Naive B cell (primary cell): ENCODE results near the gene AREL1. TPM values are rescaled to one million over a fixed set of nuclear protein-coding genes. Genes with fewer than 3 reads are reported as not detected.

ENCODE experiments used
- ATAC-seq, 2 donors: fragments of 150-1000 bp; cut with Tn5 transposase; 2 replicates each; pipeline ENCODE4 v1.10.0; 2021; ENCODE audit warnings: low read depth in 2 of 2, mild to moderate bottlenecking in 2 of 2, moderate library complexity in 2 of 2
- DNase-seq: peaks from one replicate; pipeline ENCODE4 v3.0.0; 2022
- H3K27ac Mint-ChIP-seq, 6 donors: one replicate each; pipeline ENCODE4 v1.8.0; 2020 to 2022; ENCODE audit warnings: mild to moderate bottlenecking in 6 of 6, mixed read lengths in 6 of 6, moderate library complexity in 5 of 6, inconsistent platforms in 2 of 6
- H3K27me3 Mint-ChIP-seq, 3 donors: one replicate each; pipeline ENCODE4 v1.8.0; 2021 to 2022; ENCODE audit warnings: mixed read lengths in 3 of 3, mild to moderate bottlenecking in 1 of 3
- H3K36me3 Mint-ChIP-seq, 2 donors: one replicate each; pipeline ENCODE4 v1.8.0; 2020 to 2022; ENCODE audit warnings: mixed read lengths in 2 of 2, inconsistent platforms in 1 of 2, mild to moderate bottlenecking in 1 of 2
- H3K4me1 Mint-ChIP-seq, 3 donors: one replicate each; pipeline ENCODE4 v1.8.0; 2020 to 2022; ENCODE audit warnings: mixed read lengths in 3 of 3, inconsistent platforms in 1 of 3, mild to moderate bottlenecking in 1 of 3, moderate library complexity in 1 of 3
- H3K4me3 Mint-ChIP-seq, 8 donors: one replicate each; pipeline ENCODE4 v1.8.0; 2020 to 2022; ENCODE audit warnings: mild to moderate bottlenecking in 8 of 8, mixed read lengths in 8 of 8, moderate library complexity in 8 of 8, inconsistent platforms in 2 of 8
- H3K9me3 Mint-ChIP-seq, 7 donors: one replicate each; pipeline ENCODE4 v1.8.0; 2020 to 2022; ENCODE audit warnings: mixed read lengths in 7 of 7, mild to moderate bottlenecking in 5 of 7, inconsistent platforms in 2 of 7, moderate library complexity in 1 of 7
- polyA plus RNA-seq, 6 donors: library from polyadenylated mRNA; unstranded; fragments of 300-500 nt; fragmentation: Illumina TruSeq; gene quantifications; one replicate each; pipeline ENCODE4 v1.2.3, GENCODE V29; 2021; ENCODE audit warnings: low read depth in 6 of 6

The AREL1 gene
- polyA plus RNA-seq, 6 donors from 2014 or later, result 8.1 to 16.1 (median 13.6) TPM

GRCh38 chr14:74636424-74637177, 76.3 kb downstream of the AREL1 start:
- Mint-ChIP-seq H3K36me3 (no peaks in the 10 kb centered on the region), H3K27ac (no peak overlapping the region), H3K4me3 (no peak overlapping the region), H3K27me3 (peaks cover 0 to 7% (median 0%) of the 10 kb centered on the region in 3 donors), H3K9me3 (no peaks in the 10 kb centered on the region), H3K4me1 (no peaks in the 10 kb centered on the region)
- ATAC-seq (no peak), DNase-seq (no peak)

- Mint-ChIP-seq H3K4me1 (no peaks in the 10 kb centered on the region), H3K4me3 (no peak overlapping the region), H3K36me3 (no peaks in the 10 kb centered on the region), H3K27ac (peak overlapping the region in 3 of 6 donors; percentile 15 to 70 (median 37)), H3K27me3 (peaks cover 0 to 7% (median under 1%) of the 10 kb centered on the region in 3 donors), H3K9me3 (no peaks in the 10 kb centered on the region)
- ATAC-seq, result no peak
- DNase-seq, result no peak
Measured at GRCh38 chr14:74635847-74636246, 77.0 kb downstream of the AREL1 start.

GRCh38 chr14:74634964-74635363, 77.9 kb downstream of the AREL1 start:
- Mint-ChIP-seq H3K9me3 (no peaks in the 10 kb centered on the region), H3K4me1 (no peaks in the 10 kb centered on the region), H3K27me3 (peaks cover 0 to 5% (median under 1%) of the 10 kb centered on the region in 3 donors), H3K4me3 (no peak overlapping the region), H3K36me3 (no peaks in the 10 kb centered on the region), H3K27ac (no peak overlapping the region)
- DNase-seq, result no peak
- no peak for ATAC-seq

- H3K27ac Mint-ChIP-seq, result no peak overlapping the region
- H3K9me3 Mint-ChIP-seq, result no peaks in the 10 kb centered on the region
- peaks cover 0 to 5% (median 0%) of the 10 kb centered on the region in 3 donors for H3K27me3 Mint-ChIP-seq
- no peaks in the 10 kb centered on the region for H3K4me1 Mint-ChIP-seq
- no peak for ATAC-seq
- no peaks in the 10 kb centered on the region for H3K36me3 Mint-ChIP-seq
- H3K4me3 Mint-ChIP-seq, result no peak overlapping the region
- no peak for DNase-seq
Measured at GRCh38 chr14:74634481-74634880, 78.4 kb downstream of the AREL1 start.

- peak overlapping the region in 2 of 6 donors; percentile 76 to 83 for H3K27ac Mint-ChIP-seq
- H3K27me3 Mint-ChIP-seq, result peaks cover 0 to 5% (median 0%) of the 10 kb centered on the region in 3 donors
- H3K4me1 Mint-ChIP-seq, result peaks cover 4 to 6% (median 5%) of the 10 kb centered on the region in 3 donors
- H3K4me3 Mint-ChIP-seq, result no peak overlapping the region
- no peaks in the 10 kb centered on the region for H3K36me3 Mint-ChIP-seq
- no peaks in the 10 kb centered on the region for H3K9me3 Mint-ChIP-seq
- ATAC-seq (no peak), DNase-seq (no peak)
Measured at GRCh38 chr14:74630881-74631690, 81.8 kb downstream of the AREL1 start.

- H3K4me1 Mint-ChIP-seq, result peaks cover 4 to 6% (median 5%) of the 10 kb centered on the region in 3 donors
- no peak overlapping the region for H3K4me3 Mint-ChIP-seq
- H3K36me3 Mint-ChIP-seq, result peaks cover 0 to 6% of the 10 kb centered on the region in 2 donors
- H3K9me3 Mint-ChIP-seq, result no peaks in the 10 kb centered on the region
- no peak for DNase-seq
- H3K27ac Mint-ChIP-seq, result no peak overlapping the region
- ATAC-seq, result no peak
- H3K27me3 Mint-ChIP-seq, result peaks cover 0 to 11% (median 0%) of the 10 kb centered on the region in 3 donors
Measured at GRCh38 chr14:74628418-74628817, 84.5 kb downstream of the AREL1 start.

GRCh38 chr14:74627076-74627475, 85.8 kb downstream of the AREL1 start:
- peak overlapping the region in 2 of 6 donors; percentile 75 to 76 for H3K27ac Mint-ChIP-seq
- H3K9me3 Mint-ChIP-seq, result no peaks in the 10 kb centered on the region
- peaks cover 4 to 6% (median 5%) of the 10 kb centered on the region in 3 donors for H3K4me1 Mint-ChIP-seq
- H3K36me3 Mint-ChIP-seq, result peaks cover 0 to 6% of the 10 kb centered on the region in 2 donors
- DNase-seq (no peak), ATAC-seq (peak; percentile 21 to 47)
- peaks cover 0 to 11% (median 0%) of the 10 kb centered on the region in 3 donors for H3K27me3 Mint-ChIP-seq
- no peak overlapping the region for H3K4me3 Mint-ChIP-seq

GRCh38 chr14:74622257-74622656, 90.6 kb downstream of the AREL1 start:
- no peak overlapping the region for H3K4me3 Mint-ChIP-seq

GRCh38 chr14:74621556-74621955, 91.3 kb downstream of the AREL1 start:
- H3K4me3 Mint-ChIP-seq, result no peak overlapping the region
- H3K36me3 Mint-ChIP-seq, result peaks cover 0 to 6% of the 10 kb centered on the region in 2 donors
- H3K27ac Mint-ChIP-seq, result no peak overlapping the region
- H3K9me3 Mint-ChIP-seq, result no peaks in the 10 kb centered on the region
- peaks cover 0 to 7% (median 0%) of the 10 kb centered on the region in 3 donors for H3K27me3 Mint-ChIP-seq
- DNase-seq, result no peak
- peaks cover 14 to 24% (median 19%) of the 10 kb centered on the region in 3 donors for H3K4me1 Mint-ChIP-seq
- ATAC-seq, result no peak

More at GRCh38 chr14:74622257-74622656, 90.6 kb downstream of the AREL1 start:
- Mint-ChIP-seq H3K36me3 (peaks cover 0 to 6% of the 10 kb centered on the region in 2 donors), H3K27me3 (peaks cover 0 to 6% (median 0%) of the 10 kb centered on the region in 3 donors), H3K4me1 (peaks cover 18 to 26% (median 23%) of the 10 kb centered on the region in 3 donors), H3K9me3 (no peaks in the 10 kb centered on the region), H3K27ac (peak overlapping the region in 1 of 6 donors; percentile 54)
- ATAC-seq (no peak), DNase-seq (no peak)

GRCh38 chr14:74620923-74621322, 92.0 kb downstream of the AREL1 start:
- Mint-ChIP-seq H3K27ac (no peak overlapping the region), H3K9me3 (no peaks in the 10 kb centered on the region), H3K4me3 (no peak overlapping the region), H3K4me1 (peaks cover 20 to 29% (median 25%) of the 10 kb centered on the region in 3 donors), H3K27me3 (peaks cover 0 to 13% (median 4%) of the 10 kb centered on the region in 3 donors), H3K36me3 (peaks cover 0 to 6% of the 10 kb centered on the region in 2 donors)
- ATAC-seq, result no peak
- DNase-seq, result no peak

- peak overlapping the region in 1 of 8 donors; percentile 5 for H3K4me3 Mint-ChIP-seq
- peaks cover 0 to 17% (median 8%) of the 10 kb centered on the region in 3 donors for H3K27me3 Mint-ChIP-seq
- H3K27ac Mint-ChIP-seq, result peak overlapping the region in 3 of 6 donors; percentile 18 to 72 (median 42)
- no peaks in the 10 kb centered on the region for H3K9me3 Mint-ChIP-seq
- peaks cover 24 to 33% (median 29%) of the 10 kb centered on the region in 3 donors for H3K4me1 Mint-ChIP-seq
- ATAC-seq, result no peak
- DNase-seq, result no peak
- peaks cover 0 to 6% of the 10 kb centered on the region in 2 donors for H3K36me3 Mint-ChIP-seq
Measured at GRCh38 chr14:74620497-74620921, 92.4 kb downstream of the AREL1 start.

GRCh38 chr14:74619672-74620131, 93.2 kb downstream of the AREL1 start:
- Mint-ChIP-seq H3K4me3 (peak overlapping the region in 5 of 8 donors; percentile 10 to 91 (median 55)), H3K4me1 (peaks cover 32 to 41% (median 37%) of the 10 kb centered on the region in 3 donors), H3K27me3 (peaks cover 3 to 20% (median 11%) of the 10 kb centered on the region in 3 donors), H3K27ac (peak overlapping the region in 3 of 6 donors; percentile 18 to 65 (median 60)), H3K36me3 (peaks cover 0 to 6% of the 10 kb centered on the region in 2 donors), H3K9me3 (no peaks in the 10 kb centered on the region)
- DNase-seq (no peak), ATAC-seq (no peak)
